MCF 10A (cell line): ENCODE measurements around the gene ZBTB7A. TPM values are rescaled to one million over a fixed set of nuclear protein-coding genes. Genes with fewer than 3 reads are reported as not detected.

Experiments
- BruUV-seq: library from RNA; stranded (reverse); fragments of 400-500 nt; replicated peaks from 2 replicates; lab custom pipeline; 2021; lab: Mats Ljungman, UMichigan
- CTCF ChIA-PET: fragments of 300-600 bp; sonication (Branson Sonifier 250); formaldehyde crosslinking; extraction: SDS; loops from one replicate; lab custom pipeline; 2021; ENCODE audit warnings: antibody characterized with exemption, inconsistent platforms; lab: Yijun Ruan, JAX
- POLR2A ChIA-PET: fragments of 300-600, 350-650 bp; sonication (Branson Sonifier 250); formaldehyde crosslinking; extraction: SDS; loops from one replicate; lab custom pipeline; 2020; ENCODE audit warnings: antibody characterized with exemption, inconsistent platforms; lab: Yijun Ruan, JAX
- DNase-seq: peaks from one replicate; pipeline ENCODE4 v3.0.0-alpha.2; 2018; ENCODE audit not compliant: unreplicated experiment
- H3K27ac Mint-ChIP-seq: one replicate; pipeline ENCODE4 v1.8.0; 2022; ENCODE audit warnings: mild to moderate bottlenecking, low read depth, mixed read lengths; ENCODE audit not compliant: unreplicated experiment
- H3K27me3 Mint-ChIP-seq: one replicate; pipeline ENCODE4 v1.8.0; 2022; ENCODE audit warnings: mixed read lengths; ENCODE audit not compliant: insufficient read depth, unreplicated experiment
- H3K36me3 Mint-ChIP-seq: one replicate; pipeline ENCODE4 v1.8.0; 2022; ENCODE audit warnings: mild to moderate bottlenecking, moderate library complexity, mixed read lengths; ENCODE audit not compliant: insufficient read depth, unreplicated experiment
- H3K4me1 Mint-ChIP-seq: one replicate; pipeline ENCODE4 v1.8.0; 2022; ENCODE audit warnings: mixed read lengths; ENCODE audit not compliant: insufficient read depth, unreplicated experiment
- H3K4me3 Mint-ChIP-seq: one replicate; pipeline ENCODE4 v1.8.0; 2022; ENCODE audit warnings: mild to moderate bottlenecking, moderate library complexity, mixed read lengths; ENCODE audit not compliant: unreplicated experiment
- H3K9me3 Mint-ChIP-seq: one replicate; pipeline ENCODE4 v1.8.0; 2022; ENCODE audit warnings: mixed read lengths; ENCODE audit not compliant: unreplicated experiment
- CTCF ChIP-seq: fragments of 200-600 bp; IDR thresholded peaks from one replicate; pipeline ENCODE4 v1.8.0; 2022; ENCODE audit warnings: antibody characterized with exemption, mild to moderate bottlenecking; ENCODE audit not compliant: unreplicated experiment
- intact Hi-C: fragments of 100-400 bp; cut with micrococcal nuclease; formaldehyde crosslinking; loops from 2 replicates; pipeline ENCODE4 v1.14.1; 2022
- total RNA-seq: library from RNA; stranded (reverse); gene quantifications from 2 replicates; pipeline ENCODE4 v1.2.3, GENCODE V29; 2022

The ZBTB7A gene
- total RNA-seq, 1 experiment from 2014 or later, result 35.1 TPM

- H3K9me3 Mint-ChIP-seq, result no peaks in the 10 kb centered on the region
- no peaks in the 10 kb centered on the region for H3K27me3 Mint-ChIP-seq
- POLR2A ChIA-PET, result no interaction called here
- H3K27ac Mint-ChIP-seq, result no peak overlapping the region
- DNase-seq, result no peak
- H3K4me1 Mint-ChIP-seq, result peaks cover 4% of the 10 kb centered on the region
- TF ChIP-seq CTCF, result no peak
- intact Hi-C loops, result no loop called here
- no peak overlapping the region for H3K4me3 Mint-ChIP-seq
- CTCF ChIA-PET, result interaction anchor here (1.6 kb wide), 1 partner anchor 93 kb away, joined by 6 read pairs; no protein-coding TSS in a partner anchor
- peaks cover 75% of the 10 kb centered on the region for H3K36me3 Mint-ChIP-seq
- BruUV-seq, result no TSS peak
These were observed 42.3 kb upstream of the ZBTB7A start for GRCh38 chr19:4108767-4109625.

GRCh38 chr19:4103080-4103433, 36.4 kb upstream of the ZBTB7A start:
- H3K4me3 Mint-ChIP-seq, result no peak overlapping the region
- POLR2A ChIA-PET, result no interaction called here
- no peak for DNase-seq
- CTCF ChIA-PET, result no interaction called here
- no peaks in the 10 kb centered on the region for H3K27me3 Mint-ChIP-seq
- H3K4me1 Mint-ChIP-seq, result peaks cover 4% of the 10 kb centered on the region
- peaks cover 37% of the 10 kb centered on the region for H3K36me3 Mint-ChIP-seq
- TF ChIP-seq CTCF, result no peak
- H3K27ac Mint-ChIP-seq, result no peak overlapping the region
- no TSS peak for BruUV-seq
- intact Hi-C loops, result no loop called here
- no peaks in the 10 kb centered on the region for H3K9me3 Mint-ChIP-seq

GRCh38 chr19:4102339-4103079, 35.8 kb upstream of the ZBTB7A start:
- BruUV-seq, result no TSS peak
- H3K4me1 Mint-ChIP-seq, result peaks cover 4% of the 10 kb centered on the region
- H3K9me3 Mint-ChIP-seq, result no peaks in the 10 kb centered on the region
- DNase-seq, result no peak
- peaks cover 36% of the 10 kb centered on the region for H3K36me3 Mint-ChIP-seq
- no peak overlapping the region for H3K4me3 Mint-ChIP-seq
- ChIA-PET POLR2A (no interaction called here), CTCF (no interaction called here)
- no peak for TF ChIP-seq CTCF
- no peak overlapping the region for H3K27ac Mint-ChIP-seq
- intact Hi-C loops, result no loop called here
- H3K27me3 Mint-ChIP-seq, result no peaks in the 10 kb centered on the region

DNA sequence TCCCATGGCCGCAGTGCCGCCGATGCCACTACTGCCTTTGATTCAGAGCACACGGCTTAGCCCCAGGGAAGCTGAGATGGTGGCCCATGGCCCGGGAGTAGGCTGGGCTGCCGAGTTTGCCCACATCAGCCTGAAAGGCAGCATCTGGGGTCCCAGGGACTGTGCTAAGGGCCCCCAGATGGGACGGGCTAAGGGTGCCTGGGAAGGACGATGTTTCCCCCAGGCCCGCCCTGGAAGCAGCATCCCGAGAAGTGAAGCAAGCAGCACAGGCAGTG, 34.7 kb upstream of the ZBTB7A start:
- Mint-ChIP-seq H3K36me3 (peaks cover 34% of the 10 kb centered on the region), H3K27me3 (no peaks in the 10 kb centered on the region), H3K4me3 (no peak overlapping the region), H3K4me1 (peaks cover 4% of the 10 kb centered on the region), H3K9me3 (no peaks in the 10 kb centered on the region), H3K27ac (no peak overlapping the region)
- TF ChIP-seq CTCF, result no peak
- intact Hi-C loops, result no loop called here
- ChIA-PET CTCF (no interaction called here), POLR2A (interaction anchor here (0.7 kb wide), 1 partner anchor 18 kb away, joined by 3 read pairs; no protein-coding TSS in a partner anchor)
- no TSS peak for BruUV-seq
- no peak for DNase-seq
